Nephron progenitor cell (in vitro differentiated cells): ENCODE results near the gene TRMU.

Source experiments
- DNase-seq: peaks from one replicate; pipeline ENCODE4 v3.0.0; 2021
- H3K27ac Mint-ChIP-seq: 2 replicates; pipeline ENCODE4 v1.8.0; 2021; ENCODE audit warnings: mild to moderate bottlenecking, moderate library complexity, mixed read lengths
- H3K27me3 Mint-ChIP-seq: 2 replicates; pipeline ENCODE4 v1.8.0; 2021; ENCODE audit warnings: mild to moderate bottlenecking, low read depth, mixed read lengths; ENCODE audit not compliant: poor library complexity
- H3K36me3 Mint-ChIP-seq: 2 replicates; pipeline ENCODE4 v1.8.0; 2021; ENCODE audit warnings: low read depth, mixed read lengths
- H3K4me1 Mint-ChIP-seq: 2 replicates; pipeline ENCODE4 v1.8.0; 2021; ENCODE audit warnings: mixed read lengths
- H3K4me3 Mint-ChIP-seq: 2 replicates; pipeline ENCODE4 v1.8.0; 2021; ENCODE audit warnings: mild to moderate bottlenecking, moderate library complexity, mixed read lengths
- H3K9me3 Mint-ChIP-seq: 2 replicates; pipeline ENCODE4 v1.8.0; 2021; ENCODE audit warnings: mild to moderate bottlenecking, moderate library complexity, mixed read lengths
- CTCF ChIP-seq: fragments of 200-600 bp; sonication (generic); IDR thresholded peaks from 2 replicates; pipeline ENCODE4 v1.5.0; 2021; ENCODE audit warnings: antibody characterized with exemption

The TRMU gene

GRCh38 chr22:46327691-46328465, 7.6 kb upstream of the TRMU start:
- H3K4me3 Mint-ChIP-seq = no peak overlapping the region
- peaks cover 32% of the 10 kb centered on the region for H3K36me3 Mint-ChIP-seq
- peaks cover 1% of the 10 kb centered on the region for H3K27me3 Mint-ChIP-seq
- DNase-seq = no peak
- H3K9me3 Mint-ChIP-seq = no peaks in the 10 kb centered on the region
- no peaks in the 10 kb centered on the region for H3K4me1 Mint-ChIP-seq
- no peak for TF ChIP-seq CTCF
- peak overlapping the region; percentile 80 for H3K27ac Mint-ChIP-seq

GRCh38 chr22:46328797-46329196, 6.7 kb upstream of the TRMU start:
- Mint-ChIP-seq H3K27ac (no peak overlapping the region), H3K27me3 (peaks cover 2% of the 10 kb centered on the region), H3K4me1 (no peaks in the 10 kb centered on the region), H3K4me3 (no peak overlapping the region), H3K36me3 (peaks cover 35% of the 10 kb centered on the region), H3K9me3 (no peaks in the 10 kb centered on the region)
- no peak for DNase-seq
- no peak for TF ChIP-seq CTCF

- no peak for TF ChIP-seq CTCF
- no peak overlapping the region for H3K4me3 Mint-ChIP-seq
- H3K27me3 Mint-ChIP-seq = peaks cover 2% of the 10 kb centered on the region
- H3K4me1 Mint-ChIP-seq = peaks cover 4% of the 10 kb centered on the region
- no peak overlapping the region for H3K27ac Mint-ChIP-seq
- H3K36me3 Mint-ChIP-seq = peaks cover 27% of the 10 kb centered on the region
- H3K9me3 Mint-ChIP-seq = no peaks in the 10 kb centered on the region
- DNase-seq = no peak
Observed at GRCh38 chr22:46329616-46330015, 5.9 kb upstream of the TRMU start.

- no peak for TF ChIP-seq CTCF
- no peak for DNase-seq
- H3K4me3 Mint-ChIP-seq = no peak overlapping the region
- peaks cover 2% of the 10 kb centered on the region for H3K27me3 Mint-ChIP-seq
- no peak overlapping the region for H3K27ac Mint-ChIP-seq
- H3K9me3 Mint-ChIP-seq = no peaks in the 10 kb centered on the region
- peaks cover 10% of the 10 kb centered on the region for H3K4me1 Mint-ChIP-seq
- peaks cover 22% of the 10 kb centered on the region for H3K36me3 Mint-ChIP-seq
Observed at GRCh38 chr22:46330426-46330825, 5.1 kb upstream of the TRMU start.

GRCh38 chr22:46331496-46331895, 4.0 kb upstream of the TRMU start:
- DNase-seq = no peak
- H3K4me3 Mint-ChIP-seq = no peak overlapping the region
- TF ChIP-seq CTCF = no peak
- peaks cover 5% of the 10 kb centered on the region for H3K27me3 Mint-ChIP-seq
- H3K36me3 Mint-ChIP-seq = peaks cover 19% of the 10 kb centered on the region
- H3K27ac Mint-ChIP-seq = no peak overlapping the region
- H3K4me1 Mint-ChIP-seq = peaks cover 14% of the 10 kb centered on the region
- no peaks in the 10 kb centered on the region for H3K9me3 Mint-ChIP-seq
